Kidney (tissue), 14 donors: ENCODE data around the gene TTC28. TPM values are rescaled to one million over a fixed set of nuclear protein-coding genes. Genes with fewer than 3 reads are reported as not detected.

Source experiments
- DNase-seq, 5 donors: peaks; one replicate each; pipeline ENCODE4 v3.0.0-alpha.2; 2013 to 2020
- FAIRE-seq: peaks from 2 replicates; lab custom pipeline; 2012; peaks lifted over from hg19 to GRCh38; lab: Jason Lieb, UNC
- H3K27ac ChIP-seq, 2 donors: one replicate each; pipeline ENCODE4 v1.7.0; 2013; ENCODE audit warnings: low read depth in 2 of 2, low read length in 2 of 2, inconsistent platforms in 1 of 2
- H3K27me3 ChIP-seq: one replicate; pipeline ENCODE4 v1.7.1; 2013; ENCODE audit warnings: low read length, inconsistent platforms; ENCODE audit not compliant: control insufficient read depth, insufficient read depth
- H3K36me3 ChIP-seq, 3 donors: one replicate each; pipeline versions ENCODE4 v1.7.0 to v1.7.1; 2013; ENCODE audit warnings: low read length in 3 of 3, control low read depth in 1 of 3, inconsistent platforms in 1 of 3; ENCODE audit not compliant: insufficient read depth in 3 of 3, control insufficient read depth in 2 of 3
- H3K4me1 ChIP-seq, 3 donors: one replicate each; pipeline versions ENCODE4 v1.7.0 to v1.7.1; 2013; ENCODE audit warnings: low read length in 3 of 3, inconsistent platforms in 1 of 3, low read depth in 1 of 3; ENCODE audit not compliant: control insufficient read depth in 2 of 3, insufficient read depth in 2 of 3
- H3K4me3 ChIP-seq, 3 donors: one replicate each; pipeline versions ENCODE4 v1.7.0 to v1.8.1; 2013; ENCODE audit warnings: low read length in 3 of 3, control low read depth in 1 of 3, inconsistent platforms in 1 of 3
- H3K9ac ChIP-seq, 3 donors: one replicate each; pipeline versions ENCODE4 v1.7.0 to v1.7.1; 2013; ENCODE audit warnings: low read length in 3 of 3, control low read depth in 1 of 3, inconsistent platforms in 1 of 3
- H3K9me3 ChIP-seq, 3 donors: one replicate each; pipeline versions ENCODE4 v1.7.0 to v1.7.1; 2013; ENCODE audit warnings: low read length in 3 of 3, control low read depth in 1 of 3, inconsistent platforms in 1 of 3; ENCODE audit not compliant: control insufficient read depth in 2 of 3, insufficient read depth in 1 of 3
- intact Hi-C: fragments of 100-400 bp; cut with DNase I; formaldehyde crosslinking; loops from one replicate; pipeline ENCODE4 v1.11.1; 2022
- polyA plus RNA-seq: library from polyadenylated mRNA; stranded (reverse); fragments of 350-450 nt; fragmentation: Illumina TruSeq; extraction: RNeasy Lipid Tissue Mini Kit (QIAGEN cat#74804); gene quantifications from one replicate; pipeline ENCODE4 v1.2.3, GENCODE V29; 2014; ENCODE audit warnings: low read depth, low replicate concordance; ENCODE audit not compliant: insufficient read depth
- total RNA-seq: library from RNA; stranded (reverse); fragmentation: NEBNext Ultra II Directional; extraction: Animal tissue kit (Norgen Biotek cat#: 25700); gene quantifications from one replicate; pipeline ENCODE4 v1.2.1, GENCODE V29; 2021
- TF ChIP-seq, protein P1 (sequence below): IDR thresholded peaks from 3 replicates; pipeline ENCODE4 v1.5.1; 2012; ENCODE audit warnings: mild to moderate bottlenecking, moderate library complexity, borderline replicate concordance; ENCODE audit not compliant: insufficient read depth; ENCODE audit errors: extremely low read depth
- donor health status: control.
- donor health status: control.
- donor health status: control.
- donor health status: control.
- donor health status: control.
- donor health status: DM: yes; HTN: yes; CAD: no.
- donor health status: Normal renal cell carcinoma (clear cell type).

TTC28 gene
- total and polyA plus RNA-seq, 2 donors from 2014 or later = 3.5 to 40.2 TPM

GRCh38 chr22:28506150-28506535 lies 173.5 kb downstream of the TTC28 start:
- DNase-seq (peak in 2 of 5 donors; percentile 62 to 68), FAIRE-seq (no peak)
- H3K36me3 ChIP-seq = no peaks in the 10 kb centered on the region
- peaks cover 0 to 5% (median 0%) of the 10 kb centered on the region in 3 donors for H3K4me1 ChIP-seq
- intact Hi-C loops = no loop called here
- H3K27ac ChIP-seq = peak overlapping the region; percentile 14 to 56
- H3K9ac ChIP-seq = no peak overlapping the region
- H3K9me3 ChIP-seq = peaks cover 0 to 11% (median 0%) of the 10 kb centered on the region in 3 donors
- TF ChIP-seq, protein P1, sequence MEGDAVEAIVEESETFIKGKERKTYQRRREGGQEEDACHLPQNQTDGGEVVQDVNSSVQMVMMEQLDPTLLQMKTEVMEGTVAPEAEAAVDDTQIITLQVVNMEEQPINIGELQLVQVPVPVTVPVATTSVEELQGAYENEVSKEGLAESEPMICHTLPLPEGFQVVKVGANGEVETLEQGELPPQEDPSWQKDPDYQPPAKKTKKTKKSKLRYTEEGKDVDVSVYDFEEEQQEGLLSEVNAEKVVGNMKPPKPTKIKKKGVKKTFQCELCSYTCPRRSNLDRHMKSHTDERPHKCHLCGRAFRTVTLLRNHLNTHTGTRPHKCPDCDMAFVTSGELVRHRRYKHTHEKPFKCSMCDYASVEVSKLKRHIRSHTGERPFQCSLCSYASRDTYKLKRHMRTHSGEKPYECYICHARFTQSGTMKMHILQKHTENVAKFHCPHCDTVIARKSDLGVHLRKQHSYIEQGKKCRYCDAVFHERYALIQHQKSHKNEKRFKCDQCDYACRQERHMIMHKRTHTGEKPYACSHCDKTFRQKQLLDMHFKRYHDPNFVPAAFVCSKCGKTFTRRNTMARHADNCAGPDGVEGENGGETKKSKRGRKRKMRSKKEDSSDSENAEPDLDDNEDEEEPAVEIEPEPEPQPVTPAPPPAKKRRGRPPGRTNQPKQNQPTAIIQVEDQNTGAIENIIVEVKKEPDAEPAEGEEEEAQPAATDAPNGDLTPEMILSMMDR = no peak
- peak overlapping the region; percentile 36 to 68 (median 44) for H3K4me3 ChIP-seq
- no peaks in the 10 kb centered on the region for H3K27me3 ChIP-seq

DNA sequence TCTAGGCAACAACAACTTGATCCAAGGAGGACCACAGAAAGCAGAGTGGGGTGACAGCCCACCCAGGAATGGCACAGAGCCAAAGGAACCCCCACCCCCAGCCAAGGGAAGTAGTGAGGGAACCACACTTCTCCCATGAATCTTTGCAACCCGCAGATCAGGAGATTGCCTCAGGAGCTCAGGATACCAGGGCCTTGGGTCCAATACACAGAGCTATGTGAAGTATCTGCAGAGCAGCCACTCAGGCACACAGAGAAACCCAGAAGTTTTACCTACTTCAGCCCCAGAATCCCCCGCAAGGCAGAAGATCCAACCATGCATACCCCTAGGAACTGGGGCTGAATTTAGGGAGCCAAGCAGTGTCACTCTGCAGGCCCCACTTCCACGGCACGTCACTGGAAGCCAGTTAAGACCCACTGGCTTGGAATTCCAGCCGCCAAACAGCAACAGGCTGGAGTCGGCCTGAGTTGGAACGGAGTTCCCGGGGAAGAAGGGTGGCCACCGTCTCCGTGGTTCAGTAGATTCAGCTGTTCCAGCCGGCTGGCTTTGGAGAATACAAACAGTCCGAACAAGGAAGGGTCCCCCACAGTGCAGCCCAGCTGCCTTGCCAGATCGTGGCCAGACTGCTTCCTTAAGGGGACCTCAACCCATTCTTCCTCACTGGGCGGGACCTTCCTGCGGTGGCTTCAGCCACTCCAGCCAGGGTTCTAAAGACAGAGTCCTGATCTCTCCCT lies 174.1 kb downstream of the TTC28 start:
- no peaks in the 10 kb centered on the region for H3K27me3 ChIP-seq
- H3K4me1 ChIP-seq = peaks cover 0 to 5% (median 0%) of the 10 kb centered on the region in 3 donors
- no peaks in the 10 kb centered on the region for H3K36me3 ChIP-seq
- H3K9ac ChIP-seq = no peak overlapping the region
- H3K9me3 ChIP-seq = peaks cover 0 to 7% (median 0%) of the 10 kb centered on the region in 3 donors
- FAIRE-seq (no peak), DNase-seq (peak; percentile 75 to 88 (median 82))
- peak overlapping the region; percentile 36 to 68 (median 44) for H3K4me3 ChIP-seq
- intact Hi-C loops = no loop called here
- H3K27ac ChIP-seq = peak overlapping the region; percentile 35 to 56
- TF ChIP-seq, protein P1 = no peak

DNA sequence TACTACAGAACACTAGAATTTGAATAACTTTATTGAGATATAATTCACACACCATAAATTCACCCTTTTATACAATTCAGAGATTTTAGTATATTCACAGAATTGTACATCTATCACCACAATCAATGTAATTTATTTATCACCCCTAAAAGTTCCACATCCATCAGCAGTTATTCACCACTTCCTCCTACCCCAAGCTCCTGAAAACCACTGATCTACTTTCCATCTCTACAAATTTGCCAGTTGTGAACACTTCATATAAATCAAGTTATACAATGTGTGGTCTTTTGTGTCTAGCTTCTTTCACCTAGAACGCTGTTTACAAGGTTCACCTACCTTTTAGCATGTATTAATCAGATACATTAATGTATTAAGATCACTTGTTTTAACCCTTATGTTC lies 179.6 kb downstream of the TTC28 start:
- Histone ChIP-seq H3K9me3 (no peaks in the 10 kb centered on the region), H3K36me3 (no peaks in the 10 kb centered on the region), H3K27me3 (no peaks in the 10 kb centered on the region), H3K4me3 (no peak overlapping the region), H3K4me1 (no peaks in the 10 kb centered on the region), H3K27ac (no peak overlapping the region), H3K9ac (no peak overlapping the region)
- DNase-seq (no peak), FAIRE-seq (no peak)
- intact Hi-C loops = no loop called here
- TF ChIP-seq, protein P1 = no peak
